Astrocyte of the cerebellum (primary cell): ENCODE results near the gene KDM4B.
"Not testable (repeated sequence)": the region's sequence is repeated elsewhere in the genome, so short reads cannot be mapped to it uniquely, and the experiment has no call there.

ENCODE experiments used
- DNase-seq: peaks from one replicate; pipeline ENCODE4 v3.0.0-alpha.2; 2011; ENCODE audit warnings: low read depth
- H3K4me3 ChIP-seq: 2 replicates; pipeline ENCODE4 v1.5.1; 2011; ENCODE audit warnings: mild to moderate bottlenecking, low read depth, low read length, moderate library complexity
- in situ Hi-C: cut with HindIII; loops from 2 replicates; pipeline ENCODE4 v1.10.0; 2017; ENCODE audit warnings: low sequenced_read_pairs
- TF ChIP-seq, protein P1 (sequence below): IDR thresholded peaks from 2 replicates; pipeline ENCODE4 v1.5.1; 2012; ENCODE audit warnings: low read length, low read depth, moderate library complexity, mild to moderate bottlenecking; ENCODE audit errors: missing control alignments

The KDM4B gene

DNA sequence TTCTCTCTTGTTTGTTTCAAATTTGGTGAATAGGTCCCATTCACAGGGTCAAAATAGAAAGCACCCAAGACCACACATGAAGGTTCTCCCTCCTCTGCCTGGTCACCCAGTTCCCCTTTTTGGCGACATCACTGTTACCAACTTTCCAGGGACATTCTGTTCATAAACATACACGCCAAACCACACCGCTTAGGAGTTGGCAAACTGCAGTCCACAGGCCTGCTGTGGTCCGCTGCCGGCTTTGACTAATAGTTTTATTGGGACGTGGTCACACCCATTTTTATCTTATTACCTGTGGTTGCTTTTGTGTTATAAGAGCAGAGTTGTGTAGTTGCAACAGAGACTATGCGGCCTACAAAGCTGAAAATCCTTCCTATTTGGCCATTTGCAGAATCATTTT is 35.4 kb upstream of the KDM4B start:
- no peak overlapping the region for H3K4me3 ChIP-seq
- DNase-seq: no peak
- in situ Hi-C loops: no loop called here
- TF ChIP-seq, protein P1, sequence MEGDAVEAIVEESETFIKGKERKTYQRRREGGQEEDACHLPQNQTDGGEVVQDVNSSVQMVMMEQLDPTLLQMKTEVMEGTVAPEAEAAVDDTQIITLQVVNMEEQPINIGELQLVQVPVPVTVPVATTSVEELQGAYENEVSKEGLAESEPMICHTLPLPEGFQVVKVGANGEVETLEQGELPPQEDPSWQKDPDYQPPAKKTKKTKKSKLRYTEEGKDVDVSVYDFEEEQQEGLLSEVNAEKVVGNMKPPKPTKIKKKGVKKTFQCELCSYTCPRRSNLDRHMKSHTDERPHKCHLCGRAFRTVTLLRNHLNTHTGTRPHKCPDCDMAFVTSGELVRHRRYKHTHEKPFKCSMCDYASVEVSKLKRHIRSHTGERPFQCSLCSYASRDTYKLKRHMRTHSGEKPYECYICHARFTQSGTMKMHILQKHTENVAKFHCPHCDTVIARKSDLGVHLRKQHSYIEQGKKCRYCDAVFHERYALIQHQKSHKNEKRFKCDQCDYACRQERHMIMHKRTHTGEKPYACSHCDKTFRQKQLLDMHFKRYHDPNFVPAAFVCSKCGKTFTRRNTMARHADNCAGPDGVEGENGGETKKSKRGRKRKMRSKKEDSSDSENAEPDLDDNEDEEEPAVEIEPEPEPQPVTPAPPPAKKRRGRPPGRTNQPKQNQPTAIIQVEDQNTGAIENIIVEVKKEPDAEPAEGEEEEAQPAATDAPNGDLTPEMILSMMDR: no peak

DNA sequence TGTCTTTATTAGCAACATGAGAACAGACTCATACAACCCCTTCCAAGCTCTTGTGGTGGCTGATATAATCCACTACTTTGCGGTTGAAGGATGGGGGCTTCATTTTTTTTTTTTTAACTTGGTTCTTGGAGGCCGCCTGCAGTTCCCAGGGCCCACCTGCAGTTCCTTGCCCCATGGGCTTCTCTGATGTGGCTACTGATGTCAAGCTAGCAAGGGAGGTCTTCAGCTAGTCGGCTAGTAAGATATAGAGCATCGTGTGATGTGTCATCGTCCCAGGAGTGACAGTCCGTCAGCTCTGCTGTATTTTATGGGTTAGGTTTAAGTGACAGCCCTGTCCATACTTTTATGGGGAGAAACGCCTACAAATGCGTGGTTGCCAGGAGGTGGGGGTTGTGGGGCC is 33.5 kb upstream of the KDM4B start:
- DNase-seq: no peak
- in situ Hi-C loops: no loop called here
- no peak overlapping the region for H3K4me3 ChIP-seq
- TF ChIP-seq, protein P1: no peak

DNA sequence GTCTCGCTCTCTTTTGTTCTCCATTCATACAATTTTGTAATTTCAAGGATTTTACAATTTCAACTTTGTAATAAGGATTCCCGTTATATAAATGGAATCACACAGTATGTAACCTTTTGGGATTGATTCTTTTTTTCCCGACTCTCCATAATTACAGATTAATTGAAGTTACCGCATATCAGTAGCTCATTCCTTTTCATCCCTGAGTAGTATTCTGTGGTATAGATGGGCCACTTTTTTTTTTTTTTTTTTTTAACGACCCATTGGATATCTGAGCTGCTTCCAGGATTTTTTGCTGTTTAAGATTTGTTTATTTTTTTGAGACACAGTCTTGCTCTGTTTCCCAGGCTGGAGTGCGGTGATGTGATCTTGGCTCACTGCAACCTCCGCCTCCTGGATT is 31.9 kb upstream of the KDM4B start:
- H3K4me3 ChIP-seq: no peak overlapping the region
- in situ Hi-C loops: no loop called here
- no peak for DNase-seq
- TF ChIP-seq, protein P1: no peak

DNA sequence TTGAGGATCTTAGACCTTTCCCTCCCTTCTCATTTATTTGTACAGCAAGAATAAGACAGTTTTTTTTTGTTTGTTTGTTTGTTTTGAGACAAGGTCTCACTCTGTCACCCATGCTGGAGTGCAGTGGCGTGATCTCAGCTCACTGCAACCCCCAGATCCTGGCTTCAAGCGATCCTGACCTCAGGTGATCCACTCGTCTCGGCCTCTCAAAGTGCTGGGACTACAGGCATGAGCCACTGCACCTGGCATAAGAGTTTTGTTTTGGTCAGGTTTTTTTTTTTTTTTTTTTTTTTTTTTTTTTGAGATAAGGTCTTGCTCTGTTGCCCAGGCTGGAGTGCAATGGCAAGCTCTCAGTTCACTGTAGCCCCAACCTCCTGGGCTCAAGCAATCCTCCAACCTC is 30.5 kb upstream of the KDM4B start:
- DNase-seq, H3K4me3 ChIP-seq, in situ Hi-C loops: not testable (repeated sequence)

DNA sequence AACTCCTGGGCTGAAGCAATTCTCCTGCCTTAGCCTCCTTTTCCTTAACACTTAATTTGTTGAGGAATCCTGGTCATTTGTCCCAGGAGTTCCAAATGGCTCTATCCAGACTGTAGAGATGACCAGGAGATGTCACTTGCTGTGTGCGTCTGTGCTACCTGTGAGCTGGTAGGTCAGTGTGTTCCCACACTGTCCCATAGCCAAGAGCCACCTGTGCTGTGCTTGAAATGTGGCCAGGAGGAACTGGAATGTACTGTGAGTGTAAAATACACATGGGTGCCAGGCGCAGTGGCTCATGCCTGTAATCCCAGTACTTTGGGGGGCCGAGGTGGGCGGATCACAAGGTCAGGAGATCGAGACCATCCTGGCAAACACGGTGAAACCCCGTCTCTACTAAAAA is 29.4 kb upstream of the KDM4B start:
- TF ChIP-seq, protein P1: no peak
- no peak for DNase-seq
- no peak overlapping the region for H3K4me3 ChIP-seq
- in situ Hi-C loops: no loop called here

DNA sequence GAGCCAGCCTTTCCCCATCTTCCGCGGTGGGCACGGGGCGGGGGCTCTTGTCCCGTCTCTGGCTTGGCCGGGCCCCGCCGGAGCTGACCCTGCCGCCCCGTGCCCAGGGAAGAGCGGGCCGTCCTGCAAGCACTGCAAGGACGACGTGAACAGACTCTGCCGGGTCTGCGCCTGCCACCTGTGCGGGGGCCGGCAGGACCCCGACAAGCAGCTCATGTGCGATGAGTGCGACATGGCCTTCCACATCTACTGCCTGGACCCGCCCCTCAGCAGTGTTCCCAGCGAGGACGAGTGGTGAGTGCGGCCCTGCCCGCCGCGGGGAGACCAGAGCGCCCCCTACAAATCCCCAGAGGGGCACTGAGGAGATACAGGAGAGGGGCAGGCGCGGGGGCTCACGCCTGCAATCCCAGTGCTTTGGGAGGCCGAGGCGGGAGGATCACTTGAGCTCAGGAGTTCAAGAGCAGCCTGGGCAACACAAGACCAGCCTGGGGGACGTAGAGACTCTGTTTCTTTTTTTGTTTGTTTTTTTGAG is 27.2 kb upstream of the KDM4B start:
- in situ Hi-C loops, H3K4me3 ChIP-seq, DNase-seq: not testable (repeated sequence)

DNA sequence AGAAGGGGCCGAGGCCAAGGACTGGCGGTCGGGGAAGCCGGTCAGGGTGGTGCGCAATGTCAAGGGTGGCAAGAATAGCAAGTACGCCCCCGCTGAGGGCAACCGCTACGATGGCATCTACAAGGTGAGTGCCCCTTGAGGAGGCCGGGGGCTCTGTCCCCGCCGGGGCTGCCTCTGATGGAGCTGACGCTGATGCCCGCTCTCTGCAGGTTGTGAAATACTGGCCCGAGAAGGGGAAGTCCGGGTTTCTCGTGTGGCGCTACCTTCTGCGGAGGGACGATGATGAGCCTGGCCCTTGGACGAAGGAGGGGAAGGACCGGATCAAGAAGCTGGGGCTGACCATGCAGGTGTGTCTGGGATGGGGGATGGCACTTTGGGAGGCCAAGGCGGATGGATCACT is 18.3 kb upstream of the KDM4B start:
- H3K4me3 ChIP-seq, in situ Hi-C loops, DNase-seq: not testable (repeated sequence)

DNA sequence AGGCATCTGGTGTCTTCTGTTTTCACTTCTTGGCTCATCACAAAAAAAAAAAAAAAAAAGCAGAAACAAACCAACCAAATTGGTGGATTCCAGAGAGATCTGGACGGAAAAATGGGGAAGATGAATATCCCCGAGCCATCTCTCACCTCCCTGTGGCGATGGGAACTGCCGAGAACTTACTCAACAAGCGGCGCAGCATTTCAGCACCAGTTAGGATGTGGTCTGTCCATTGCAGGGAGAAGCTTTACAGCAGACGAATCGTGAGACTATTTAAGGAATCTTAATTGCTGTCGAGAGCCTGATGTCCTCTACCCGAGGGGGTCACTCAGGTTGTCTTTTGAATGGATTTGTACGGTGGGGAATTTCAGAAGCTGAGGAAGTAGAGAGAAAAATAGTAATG is 17.3 kb upstream of the KDM4B start:
- TF ChIP-seq, protein P1: no peak
- no peak for DNase-seq
- in situ Hi-C loops: no loop called here
- H3K4me3 ChIP-seq: no peak overlapping the region
